Kidney (tissue), 14 donors: ENCODE data around the gene TSHZ2. TPM values are rescaled to one million over a fixed set of nuclear protein-coding genes. Genes with fewer than 3 reads are reported as not detected.

Source experiments
- DNase-seq, 5 donors: peaks; one replicate each; pipeline ENCODE4 v3.0.0-alpha.2; 2013 to 2020
- FAIRE-seq: peaks from 2 replicates; lab custom pipeline; 2012; peaks lifted over from hg19 to GRCh38; lab: Jason Lieb, UNC
- H3K27ac ChIP-seq, 2 donors: one replicate each; pipeline ENCODE4 v1.7.0; 2013; ENCODE audit warnings: low read depth in 2 of 2, low read length in 2 of 2, inconsistent platforms in 1 of 2
- H3K27me3 ChIP-seq: one replicate; pipeline ENCODE4 v1.7.1; 2013; ENCODE audit warnings: low read length, inconsistent platforms; ENCODE audit not compliant: control insufficient read depth, insufficient read depth
- H3K36me3 ChIP-seq, 3 donors: one replicate each; pipeline versions ENCODE4 v1.7.0 to v1.7.1; 2013; ENCODE audit warnings: low read length in 3 of 3, control low read depth in 1 of 3, inconsistent platforms in 1 of 3; ENCODE audit not compliant: insufficient read depth in 3 of 3, control insufficient read depth in 2 of 3
- H3K4me1 ChIP-seq, 3 donors: one replicate each; pipeline versions ENCODE4 v1.7.0 to v1.7.1; 2013; ENCODE audit warnings: low read length in 3 of 3, inconsistent platforms in 1 of 3, low read depth in 1 of 3; ENCODE audit not compliant: control insufficient read depth in 2 of 3, insufficient read depth in 2 of 3
- H3K4me3 ChIP-seq, 3 donors: one replicate each; pipeline versions ENCODE4 v1.7.0 to v1.8.1; 2013; ENCODE audit warnings: low read length in 3 of 3, control low read depth in 1 of 3, inconsistent platforms in 1 of 3
- H3K9ac ChIP-seq, 3 donors: one replicate each; pipeline versions ENCODE4 v1.7.0 to v1.7.1; 2013; ENCODE audit warnings: low read length in 3 of 3, control low read depth in 1 of 3, inconsistent platforms in 1 of 3
- H3K9me3 ChIP-seq, 3 donors: one replicate each; pipeline versions ENCODE4 v1.7.0 to v1.7.1; 2013; ENCODE audit warnings: low read length in 3 of 3, control low read depth in 1 of 3, inconsistent platforms in 1 of 3; ENCODE audit not compliant: control insufficient read depth in 2 of 3, insufficient read depth in 1 of 3
- intact Hi-C: fragments of 100-400 bp; cut with DNase I; formaldehyde crosslinking; loops from one replicate; pipeline ENCODE4 v1.11.1; 2022
- polyA plus RNA-seq: library from polyadenylated mRNA; stranded (reverse); fragments of 350-450 nt; fragmentation: Illumina TruSeq; extraction: RNeasy Lipid Tissue Mini Kit (QIAGEN cat#74804); gene quantifications from one replicate; pipeline ENCODE4 v1.2.3, GENCODE V29; 2014; ENCODE audit warnings: low read depth, low replicate concordance; ENCODE audit not compliant: insufficient read depth
- total RNA-seq: library from RNA; stranded (reverse); fragmentation: NEBNext Ultra II Directional; extraction: Animal tissue kit (Norgen Biotek cat#: 25700); gene quantifications from one replicate; pipeline ENCODE4 v1.2.1, GENCODE V29; 2021
- TF ChIP-seq, protein P1 (sequence below): IDR thresholded peaks from 3 replicates; pipeline ENCODE4 v1.5.1; 2012; ENCODE audit warnings: mild to moderate bottlenecking, moderate library complexity, borderline replicate concordance; ENCODE audit not compliant: insufficient read depth; ENCODE audit errors: extremely low read depth
- donor health status: control.
- donor health status: control.
- donor health status: control.
- donor health status: control.
- donor health status: control.
- donor health status: DM: yes; HTN: yes; CAD: no.
- donor health status: Normal renal cell carcinoma (clear cell type).

Gene TSHZ2
- total and polyA plus RNA-seq, 2 donors from 2014 or later: 0.86 to 15.5 TPM

DNA sequence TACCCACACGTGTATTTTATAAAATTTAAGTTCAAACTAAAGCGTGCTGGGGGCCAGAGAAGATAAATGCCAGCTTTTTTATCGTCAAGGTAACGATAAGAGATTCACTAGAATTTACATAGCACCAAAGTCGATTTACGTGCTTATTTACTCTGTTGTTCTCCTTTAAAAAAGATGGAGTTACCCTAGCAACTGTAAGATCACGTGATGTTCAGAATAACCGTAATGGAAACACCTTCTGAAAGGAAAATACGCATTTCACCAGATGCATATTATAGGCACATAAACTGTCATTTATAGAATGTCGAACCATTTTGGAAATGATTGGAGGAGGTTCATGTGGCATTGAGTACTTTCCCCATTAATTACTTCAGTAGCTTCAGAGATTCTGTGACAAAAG lies 207.6 kb downstream of the TSHZ2 start:
- FAIRE-seq (no peak), DNase-seq (no peak)
- intact Hi-C loops: no loop called here
- H3K4me3 ChIP-seq: no peak overlapping the region
- H3K36me3 ChIP-seq: no peaks in the 10 kb centered on the region
- H3K9ac ChIP-seq: no peak overlapping the region
- TF ChIP-seq, protein P1, sequence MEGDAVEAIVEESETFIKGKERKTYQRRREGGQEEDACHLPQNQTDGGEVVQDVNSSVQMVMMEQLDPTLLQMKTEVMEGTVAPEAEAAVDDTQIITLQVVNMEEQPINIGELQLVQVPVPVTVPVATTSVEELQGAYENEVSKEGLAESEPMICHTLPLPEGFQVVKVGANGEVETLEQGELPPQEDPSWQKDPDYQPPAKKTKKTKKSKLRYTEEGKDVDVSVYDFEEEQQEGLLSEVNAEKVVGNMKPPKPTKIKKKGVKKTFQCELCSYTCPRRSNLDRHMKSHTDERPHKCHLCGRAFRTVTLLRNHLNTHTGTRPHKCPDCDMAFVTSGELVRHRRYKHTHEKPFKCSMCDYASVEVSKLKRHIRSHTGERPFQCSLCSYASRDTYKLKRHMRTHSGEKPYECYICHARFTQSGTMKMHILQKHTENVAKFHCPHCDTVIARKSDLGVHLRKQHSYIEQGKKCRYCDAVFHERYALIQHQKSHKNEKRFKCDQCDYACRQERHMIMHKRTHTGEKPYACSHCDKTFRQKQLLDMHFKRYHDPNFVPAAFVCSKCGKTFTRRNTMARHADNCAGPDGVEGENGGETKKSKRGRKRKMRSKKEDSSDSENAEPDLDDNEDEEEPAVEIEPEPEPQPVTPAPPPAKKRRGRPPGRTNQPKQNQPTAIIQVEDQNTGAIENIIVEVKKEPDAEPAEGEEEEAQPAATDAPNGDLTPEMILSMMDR: no peak
- H3K4me1 ChIP-seq: no peaks in the 10 kb centered on the region
- no peaks in the 10 kb centered on the region for H3K9me3 ChIP-seq
- no peak overlapping the region for H3K27ac ChIP-seq
- no peaks in the 10 kb centered on the region for H3K27me3 ChIP-seq

DNA sequence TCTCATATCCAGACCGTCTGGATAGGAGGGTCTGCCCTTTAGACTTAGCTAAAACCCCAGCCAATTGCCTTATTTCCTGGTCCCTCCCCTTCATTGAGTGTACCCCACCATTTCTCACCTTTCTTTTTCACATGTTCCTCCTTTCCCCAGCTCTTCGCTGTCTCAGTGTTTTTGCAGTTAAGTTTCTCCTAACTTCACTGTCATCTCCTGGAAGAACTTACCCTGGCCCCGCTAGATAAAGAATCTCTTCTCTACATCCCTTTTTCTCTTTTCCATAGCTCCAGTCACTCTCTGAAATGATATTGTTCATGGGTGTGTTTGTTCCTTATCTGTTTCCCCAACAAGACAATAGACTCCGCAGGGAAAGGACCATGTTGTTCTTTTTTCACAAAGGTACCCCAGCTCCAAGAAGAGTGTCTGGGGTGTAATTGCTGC lies 208.8 kb downstream of the TSHZ2 start:
- Histone ChIP-seq H3K9ac (no peak overlapping the region), H3K27ac (no peak overlapping the region), H3K9me3 (no peaks in the 10 kb centered on the region), H3K36me3 (no peaks in the 10 kb centered on the region), H3K4me1 (no peaks in the 10 kb centered on the region), H3K4me3 (no peak overlapping the region), H3K27me3 (no peaks in the 10 kb centered on the region)
- intact Hi-C loops: no loop called here
- no peak for DNase-seq
- FAIRE-seq: no peak
- TF ChIP-seq, protein P1: no peak

DNA sequence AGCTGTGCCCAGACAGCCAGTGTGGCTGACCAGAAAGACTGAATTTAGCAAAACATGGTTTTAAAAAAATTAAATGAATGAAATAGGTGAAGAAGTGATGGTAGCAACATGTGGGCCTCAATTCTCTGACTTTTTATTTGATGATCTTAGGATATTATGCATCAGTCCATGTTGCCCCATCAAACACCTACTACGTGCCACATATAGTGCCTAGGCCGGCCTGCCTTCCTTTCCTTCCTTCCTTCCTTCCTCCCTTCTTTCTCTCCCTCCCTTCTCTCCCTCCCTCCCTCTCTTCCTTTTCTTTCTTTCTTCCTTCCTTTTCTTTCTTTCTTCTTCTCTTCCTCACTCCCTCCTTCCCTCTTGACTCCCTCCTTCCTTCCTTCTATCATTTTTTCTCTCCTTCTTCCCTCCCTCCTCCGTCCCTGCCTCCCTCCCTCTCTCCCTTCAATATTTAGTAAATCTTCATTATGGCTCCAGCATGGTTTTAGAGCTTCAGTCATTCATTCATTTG lies 209.8 kb downstream of the TSHZ2 start:
- H3K27ac ChIP-seq: no peak overlapping the region
- H3K27me3 ChIP-seq: no peaks in the 10 kb centered on the region
- intact Hi-C loops: no loop called here
- DNase-seq: no peak
- TF ChIP-seq, protein P1: no peak
- no peak for FAIRE-seq
- no peak overlapping the region for H3K9ac ChIP-seq
- no peaks in the 10 kb centered on the region for H3K36me3 ChIP-seq
- no peaks in the 10 kb centered on the region for H3K4me1 ChIP-seq
- H3K4me3 ChIP-seq: no peak overlapping the region
- H3K9me3 ChIP-seq: no peaks in the 10 kb centered on the region

DNA sequence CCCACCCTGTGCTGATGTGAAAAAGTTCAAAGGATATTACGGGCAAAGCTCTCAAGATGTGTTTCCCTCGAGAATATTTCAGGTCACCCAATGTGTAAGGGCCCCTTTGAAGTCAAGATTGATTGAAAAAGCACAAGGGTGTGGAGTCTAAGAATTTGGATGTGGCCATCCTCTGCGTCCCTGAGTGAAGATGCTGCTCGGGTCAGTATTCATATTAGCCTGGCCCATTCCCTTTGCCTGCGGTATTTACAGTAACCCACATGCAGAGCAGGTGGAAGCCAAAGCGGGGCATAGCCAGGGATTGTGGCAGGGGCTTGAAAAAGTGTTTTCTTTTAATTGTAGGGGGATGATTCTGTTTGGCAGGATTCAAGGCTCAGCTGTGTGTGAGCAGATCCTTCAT lies 211.0 kb downstream of the TSHZ2 start:
- H3K27ac ChIP-seq: no peak overlapping the region
- no peak for FAIRE-seq
- no peaks in the 10 kb centered on the region for H3K9me3 ChIP-seq
- no peaks in the 10 kb centered on the region for H3K36me3 ChIP-seq
- intact Hi-C loops: no loop called here
- H3K4me1 ChIP-seq: peaks cover 0 to 7% (median 0%) of the 10 kb centered on the region in 3 donors
- H3K9ac ChIP-seq: no peak overlapping the region
- no peak overlapping the region for H3K4me3 ChIP-seq
- TF ChIP-seq, protein P1: no peak
- no peak for DNase-seq
- H3K27me3 ChIP-seq: no peaks in the 10 kb centered on the region
